Breast epithelium (tissue), 4 donors: ENCODE results near the gene LDLRAD3. TPM values are rescaled to one million over a fixed set of nuclear protein-coding genes. Genes with fewer than 3 reads are reported as not detected.

Source experiments
- DNase-seq, 2 donors: peaks; one replicate each; pipeline ENCODE4 v3.0.0-alpha.2; 2019; ENCODE audit warnings: low spot score in 2 of 2
- H3K27ac ChIP-seq, 2 donors: fragments of 200-600 bp; sonication (generic) in 1 of 2; one replicate each; pipeline ENCODE4 v1.5.1; 2016 to 2019; ENCODE audit warnings: mild to moderate bottlenecking in 1 of 2
- H3K27me3 ChIP-seq, 2 donors: fragments of 200-600 bp; sonication (generic) in 1 of 2; one replicate each; pipeline versions ENCODE4 v1.5.1 to v1.6.0; 2017 to 2019; ENCODE audit warnings: control low read depth in 1 of 2, mild to moderate bottlenecking in 1 of 2
- H3K36me3 ChIP-seq: fragments of 200-600 bp; one replicate; pipeline ENCODE4 v1.5.1; 2019
- H3K4me1 ChIP-seq, 2 donors: fragments of 200-600 bp; sonication (generic); one replicate each; pipeline ENCODE4 v1.5.1; 2016 to 2019; ENCODE audit warnings: control low read depth in 1 of 2
- H3K4me3 ChIP-seq, 3 donors: fragments of 200-600 bp; sonication (generic); 1 replicate in 2 of 3; 2 replicates in 1 of 3; pipeline ENCODE4 v1.5.1; 2016 to 2019; ENCODE audit warnings: mild to moderate bottlenecking in 3 of 3, moderate library complexity in 2 of 3
- H3K9me3 ChIP-seq, 2 donors: fragments of 200-600 bp; sonication (generic) in 1 of 2; one replicate each; pipeline ENCODE4 v1.5.1; 2016 to 2019; ENCODE audit warnings: control low read depth in 1 of 2
- POLR2A ChIP-seq: fragments of 450-650 bp; IDR thresholded peaks from one replicate; pipeline ENCODE4 v1.6.1; 2016; ENCODE audit warnings: antibody characterized with exemption, mild to moderate bottlenecking, moderate library complexity
- POLR2AphosphoS5 ChIP-seq, 3 donors: sonication (generic); formaldehyde crosslinking; IDR thresholded peaks; one replicate each; pipeline ENCODE4 v1.6.1; 2017; ENCODE audit warnings: antibody characterized with exemption in 3 of 3
- intact Hi-C: fragments of 100-400 bp; cut with DNase I; formaldehyde crosslinking; loops from one replicate; pipeline ENCODE4 v1.15.1; 2023; ENCODE audit warnings: low total_unique reads
- total RNA-seq, 3 donors: library from RNA; depleted of rRNA; stranded (reverse); fragments of >200 nt; gene quantifications; one replicate each; pipeline ENCODE4 v1.1.0, GENCODE V29; 2016
- TF ChIP-seq, protein P1 (sequence below), 3 donors: fragments of 450-650 bp; IDR thresholded peaks; one replicate each; pipeline ENCODE4 v1.5.1; 2016 to 2017; ENCODE audit warnings: antibody characterized with exemption in 3 of 3, mild to moderate bottlenecking in 3 of 3, moderate library complexity in 3 of 3

Gene LDLRAD3
- total RNA-seq, 3 donors from 2014 or later, result 20.3 to 45.4 (median 40.6) TPM

DNA sequence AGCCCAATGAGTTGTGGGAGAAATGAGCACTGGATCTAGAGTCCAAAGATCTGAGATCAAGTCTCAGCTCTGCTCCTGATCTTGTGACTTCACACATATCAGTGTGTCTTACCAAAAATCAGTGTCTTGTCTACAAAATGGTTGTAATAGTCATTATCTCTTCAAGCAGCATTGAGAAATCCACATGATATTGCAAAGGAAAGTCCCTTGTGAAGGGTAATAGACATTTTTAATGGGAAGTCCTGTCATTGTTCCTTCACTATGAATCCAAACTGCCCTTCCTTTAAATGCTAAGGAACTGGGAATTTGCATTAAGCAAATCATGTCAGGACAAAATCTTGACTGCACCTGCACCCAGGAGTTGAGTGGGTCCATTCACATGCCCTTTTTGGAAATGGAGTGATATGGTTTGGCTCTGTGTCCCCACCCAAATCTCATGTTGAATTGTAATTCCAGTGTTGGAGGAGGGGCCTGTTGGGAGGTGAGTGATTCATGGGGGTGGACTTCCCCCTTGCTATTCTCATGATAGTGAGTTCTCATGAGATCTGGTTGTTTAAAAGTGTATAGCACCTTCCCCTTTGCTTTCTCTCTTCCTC lies 294.3 kb downstream of the LDLRAD3 start:
- H3K27me3 ChIP-seq, result no peaks in the 10 kb centered on the region
- no peaks in the 10 kb centered on the region for H3K36me3 ChIP-seq
- no peak for DNase-seq
- H3K4me3 ChIP-seq, result no peak overlapping the region
- H3K9me3 ChIP-seq, result no peaks in the 10 kb centered on the region
- TF ChIP-seq POLR2AphosphoS5 (IDR thresholded peaks at IDR 0.05), result no peak
- no peak for TF ChIP-seq POLR2A
- no peak overlapping the region for H3K27ac ChIP-seq
- no peaks in the 10 kb centered on the region for H3K4me1 ChIP-seq
- intact Hi-C loops, result no loop called here

DNA sequence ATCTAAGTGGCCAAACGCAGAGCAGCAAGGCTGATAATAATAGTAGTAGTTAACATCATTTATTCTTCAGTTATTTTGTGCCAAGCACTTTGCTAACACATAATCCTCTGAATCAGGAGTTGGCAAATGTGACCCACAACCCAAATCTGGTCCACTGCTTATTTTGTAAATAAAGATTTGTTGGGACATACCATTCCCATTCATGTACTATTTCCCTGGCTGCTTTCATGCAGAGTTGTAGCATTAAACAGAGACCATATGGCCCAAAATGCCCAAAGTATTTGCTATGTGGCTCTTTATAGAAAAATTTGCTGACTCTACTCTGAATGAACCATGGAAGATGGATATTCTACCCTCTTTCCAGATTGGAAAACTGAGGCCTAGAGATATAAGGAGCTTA lies 295.0 kb downstream of the LDLRAD3 start:
- DNase-seq, result no peak
- intact Hi-C loops, result loop anchor here (1.0 kb wide), 1 partner anchor 36 kb away; no protein-coding TSS in a partner anchor
- H3K4me1 ChIP-seq, result no peaks in the 10 kb centered on the region
- H3K27me3 ChIP-seq, result no peaks in the 10 kb centered on the region
- no peak overlapping the region for H3K4me3 ChIP-seq
- no peak overlapping the region for H3K27ac ChIP-seq
- no peaks in the 10 kb centered on the region for H3K36me3 ChIP-seq
- TF ChIP-seq, protein P1, sequence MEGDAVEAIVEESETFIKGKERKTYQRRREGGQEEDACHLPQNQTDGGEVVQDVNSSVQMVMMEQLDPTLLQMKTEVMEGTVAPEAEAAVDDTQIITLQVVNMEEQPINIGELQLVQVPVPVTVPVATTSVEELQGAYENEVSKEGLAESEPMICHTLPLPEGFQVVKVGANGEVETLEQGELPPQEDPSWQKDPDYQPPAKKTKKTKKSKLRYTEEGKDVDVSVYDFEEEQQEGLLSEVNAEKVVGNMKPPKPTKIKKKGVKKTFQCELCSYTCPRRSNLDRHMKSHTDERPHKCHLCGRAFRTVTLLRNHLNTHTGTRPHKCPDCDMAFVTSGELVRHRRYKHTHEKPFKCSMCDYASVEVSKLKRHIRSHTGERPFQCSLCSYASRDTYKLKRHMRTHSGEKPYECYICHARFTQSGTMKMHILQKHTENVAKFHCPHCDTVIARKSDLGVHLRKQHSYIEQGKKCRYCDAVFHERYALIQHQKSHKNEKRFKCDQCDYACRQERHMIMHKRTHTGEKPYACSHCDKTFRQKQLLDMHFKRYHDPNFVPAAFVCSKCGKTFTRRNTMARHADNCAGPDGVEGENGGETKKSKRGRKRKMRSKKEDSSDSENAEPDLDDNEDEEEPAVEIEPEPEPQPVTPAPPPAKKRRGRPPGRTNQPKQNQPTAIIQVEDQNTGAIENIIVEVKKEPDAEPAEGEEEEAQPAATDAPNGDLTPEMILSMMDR (IDR thresholded peaks at IDR 0.05), result no peak
- TF ChIP-seq POLR2AphosphoS5 (IDR thresholded peaks at IDR 0.05) (no peak), POLR2A (no peak)
- no peaks in the 10 kb centered on the region for H3K9me3 ChIP-seq

DNA sequence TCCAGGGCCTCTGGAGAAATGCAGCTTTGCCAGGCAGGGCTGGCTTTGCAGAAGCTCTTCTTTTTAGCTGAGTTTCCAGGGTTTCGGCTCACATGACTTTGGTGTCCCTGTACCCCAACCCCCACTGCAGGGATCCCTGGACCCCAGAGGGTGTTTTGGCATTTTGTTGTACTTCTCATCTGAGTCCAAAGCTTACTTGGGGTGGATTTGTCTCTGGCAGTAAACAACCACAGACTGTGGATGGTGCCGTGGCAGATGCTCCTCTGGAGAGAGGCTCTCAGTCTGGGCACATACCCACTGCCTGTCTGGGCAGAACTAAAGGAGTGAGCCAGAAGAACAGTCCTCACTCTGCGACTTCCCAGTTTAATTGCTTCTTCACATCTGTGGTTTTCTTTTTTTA lies 295.8 kb downstream of the LDLRAD3 start:
- DNase-seq, result no peak
- TF ChIP-seq POLR2A (no peak), POLR2AphosphoS5 (IDR thresholded peaks at IDR 0.05) (no peak)
- TF ChIP-seq, protein P1 (IDR thresholded peaks at IDR 0.05), result no peak
- intact Hi-C loops, result loop anchor here (1.0 kb wide), 1 partner anchor 36 kb away; no protein-coding TSS in a partner anchor

DNA sequence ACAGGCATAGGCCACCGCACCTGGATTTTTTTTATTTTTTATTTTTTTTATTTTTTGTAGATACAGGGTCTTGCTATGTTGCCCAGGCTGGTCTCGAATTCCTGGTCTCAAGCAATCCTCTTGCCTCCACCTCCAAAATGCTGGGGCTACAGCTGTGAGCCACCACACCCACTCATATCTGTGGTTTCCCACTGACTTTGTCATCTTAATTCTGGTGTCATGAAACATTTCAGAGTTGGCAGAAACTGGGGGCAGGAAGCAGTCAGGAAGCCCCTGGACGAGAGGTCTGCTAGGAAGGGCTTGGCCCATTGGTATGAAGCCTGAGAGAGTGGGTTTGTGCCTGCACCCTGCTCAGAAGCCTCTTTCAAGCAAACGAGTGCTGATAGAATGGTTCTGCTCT lies 296.3 kb downstream of the LDLRAD3 start:
- Histone ChIP-seq H3K4me1 (no peaks in the 10 kb centered on the region), H3K27me3 (no peaks in the 10 kb centered on the region), H3K27ac (no peak overlapping the region), H3K4me3 (no peak overlapping the region), H3K36me3 (no peaks in the 10 kb centered on the region), H3K9me3 (no peaks in the 10 kb centered on the region)
- intact Hi-C loops, result no loop called here
- DNase-seq, result no peak
- TF ChIP-seq, protein P1 (IDR thresholded peaks at IDR 0.05), result no peak
- TF ChIP-seq POLR2A, result no peak

More for the DNA sequence above, 295.8 kb downstream of the LDLRAD3 start:
- no peaks in the 10 kb centered on the region for H3K27me3 ChIP-seq
- H3K36me3 ChIP-seq, result no peaks in the 10 kb centered on the region
- H3K4me1 ChIP-seq, result no peaks in the 10 kb centered on the region
- H3K27ac ChIP-seq, result no peak overlapping the region
- H3K9me3 ChIP-seq, result no peaks in the 10 kb centered on the region
- H3K4me3 ChIP-seq, result no peak overlapping the region

DNA sequence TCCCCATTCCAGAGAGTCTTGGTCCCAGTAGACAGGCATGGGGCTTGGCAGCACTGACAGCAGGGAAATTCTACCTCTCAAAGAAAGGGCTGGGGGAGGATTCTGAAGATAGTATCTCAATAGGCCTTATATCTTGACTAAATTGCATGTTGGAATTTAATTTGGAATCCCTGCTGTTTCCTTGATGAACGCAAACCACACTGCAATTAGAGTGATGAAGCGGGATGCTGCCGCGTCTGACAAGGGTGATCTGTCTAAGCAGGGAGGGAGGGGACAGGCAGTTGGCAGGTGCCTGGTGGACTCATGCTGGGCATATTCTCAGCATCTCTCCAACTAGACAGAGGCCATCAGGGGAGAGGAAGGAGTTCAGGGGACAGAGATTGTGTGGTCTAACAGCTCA lies 296.9 kb downstream of the LDLRAD3 start:
- Histone ChIP-seq H3K27me3 (no peaks in the 10 kb centered on the region), H3K36me3 (no peaks in the 10 kb centered on the region), H3K4me1 (no peaks in the 10 kb centered on the region), H3K4me3 (no peak overlapping the region), H3K9me3 (no peaks in the 10 kb centered on the region), H3K27ac (no peak overlapping the region)
- DNase-seq, result no peak
- intact Hi-C loops, result no loop called here
- TF ChIP-seq POLR2A (no peak), POLR2AphosphoS5 (IDR thresholded peaks at IDR 0.05) (no peak)
- TF ChIP-seq, protein P1 (IDR thresholded peaks at IDR 0.05), result no peak
